NT2/D1 (cell line): ENCODE results near the gene BRD4.

ENCODE experiments used
- YY1 ChIP-seq: IDR thresholded peaks from 2 replicates; pipeline ENCODE4 v1.6.1; 2011; ENCODE audit not compliant: insufficient read length, insufficient read depth
- ZNF274 ChIP-seq: IDR thresholded peaks from 2 replicates; pipeline ENCODE4 v1.6.1; 2011; ENCODE audit warnings: mild to moderate bottlenecking, low read depth, low read length

GRCh38 chr19:15374796-15375440 lies 42.6 kb upstream of the BRD4 start:
- TF ChIP-seq YY1 (no peak), ZNF274 (no peak)
